Mucosa of descending colon (tissue), 3 donors: ENCODE measurements around the gene RHOH. TPM values are rescaled to one million over a fixed set of nuclear protein-coding genes. Genes with fewer than 3 reads are reported as not detected.

Source experiments
- ATAC-seq: fragments of 200-7000 bp; cut with Tn5 transposase; one replicate; pipeline ENCODE4 v1.9.1; 2020; ENCODE audit warnings: mild to moderate bottlenecking, moderate library complexity
- DNase-seq, 3 donors: peaks; one replicate each; pipeline ENCODE4 v3.0.0-alpha.2; 2020
- H3K36me3 ChIP-seq: fragments of 200-600 bp; one replicate; pipeline ENCODE4 v1.8.0; 2021; ENCODE audit warnings: low read depth, mild to moderate bottlenecking
- H3K4me1 ChIP-seq: fragments of 200-600 bp; one replicate; pipeline ENCODE4 v1.8.0; 2021; ENCODE audit warnings: low read depth, mild to moderate bottlenecking
- H3K4me3 ChIP-seq: fragments of 200-600 bp; one replicate; pipeline ENCODE4 v1.8.0; 2021; ENCODE audit warnings: mild to moderate bottlenecking
- H3K9me3 ChIP-seq: fragments of 200-600 bp; one replicate; pipeline ENCODE4 v1.8.0; 2021; ENCODE audit warnings: mild to moderate bottlenecking
- intact Hi-C, 2 donors: fragments of 100-400 bp; cut with DNase I in 1 of 2; cut with micrococcal nuclease in 1 of 2; formaldehyde crosslinking; loops; one replicate each; pipeline versions ENCODE4 v1.11.0 to v1.11.1; 2022; cut with DNase I, micrococcal nuclease
- total RNA-seq, 3 donors: library from RNA; stranded (reverse); fragmentation: NEBNext Ultra II Directional in 2 of 3; extraction: Animal tissue kit (Norgen Biotek cat#: 25700) in 2 of 3; gene quantifications; one replicate each; pipeline versions ENCODE4 v1.2.1 to v1.2.4, GENCODE V29; 2021 to 2023
- TF ChIP-seq, protein P1 (sequence below): fragments of 200-600 bp; IDR thresholded peaks from one replicate; pipeline ENCODE4 v1.8.0; 2022; ENCODE audit warnings: antibody characterized with exemption, mild to moderate bottlenecking
- donor health status: DM: no; HTN: no; CAD: no; lungs with moderate emphysema.
- donor health status: DM: no; HTN: no; CAD: no.
- donor health status: DM: no; HTN: yes; CAD: no.

The RHOH gene
- total RNA-seq, 3 donors from 2014 or later: 1.9 to 5.8 (median 2.8) TPM

GRCh38 chr4:40243386-40243948, 46.6 kb downstream of the RHOH start:
- Histone ChIP-seq H3K4me1 (no peaks in the 10 kb centered on the region), H3K36me3 (no peaks in the 10 kb centered on the region), H3K9me3 (no peaks in the 10 kb centered on the region), H3K4me3 (no peak overlapping the region)
- intact Hi-C loops: no loop called here
- DNase-seq (no peak), ATAC-seq (peak; percentile 7)
- TF ChIP-seq, protein P1, sequence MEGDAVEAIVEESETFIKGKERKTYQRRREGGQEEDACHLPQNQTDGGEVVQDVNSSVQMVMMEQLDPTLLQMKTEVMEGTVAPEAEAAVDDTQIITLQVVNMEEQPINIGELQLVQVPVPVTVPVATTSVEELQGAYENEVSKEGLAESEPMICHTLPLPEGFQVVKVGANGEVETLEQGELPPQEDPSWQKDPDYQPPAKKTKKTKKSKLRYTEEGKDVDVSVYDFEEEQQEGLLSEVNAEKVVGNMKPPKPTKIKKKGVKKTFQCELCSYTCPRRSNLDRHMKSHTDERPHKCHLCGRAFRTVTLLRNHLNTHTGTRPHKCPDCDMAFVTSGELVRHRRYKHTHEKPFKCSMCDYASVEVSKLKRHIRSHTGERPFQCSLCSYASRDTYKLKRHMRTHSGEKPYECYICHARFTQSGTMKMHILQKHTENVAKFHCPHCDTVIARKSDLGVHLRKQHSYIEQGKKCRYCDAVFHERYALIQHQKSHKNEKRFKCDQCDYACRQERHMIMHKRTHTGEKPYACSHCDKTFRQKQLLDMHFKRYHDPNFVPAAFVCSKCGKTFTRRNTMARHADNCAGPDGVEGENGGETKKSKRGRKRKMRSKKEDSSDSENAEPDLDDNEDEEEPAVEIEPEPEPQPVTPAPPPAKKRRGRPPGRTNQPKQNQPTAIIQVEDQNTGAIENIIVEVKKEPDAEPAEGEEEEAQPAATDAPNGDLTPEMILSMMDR: no peak

DNA sequence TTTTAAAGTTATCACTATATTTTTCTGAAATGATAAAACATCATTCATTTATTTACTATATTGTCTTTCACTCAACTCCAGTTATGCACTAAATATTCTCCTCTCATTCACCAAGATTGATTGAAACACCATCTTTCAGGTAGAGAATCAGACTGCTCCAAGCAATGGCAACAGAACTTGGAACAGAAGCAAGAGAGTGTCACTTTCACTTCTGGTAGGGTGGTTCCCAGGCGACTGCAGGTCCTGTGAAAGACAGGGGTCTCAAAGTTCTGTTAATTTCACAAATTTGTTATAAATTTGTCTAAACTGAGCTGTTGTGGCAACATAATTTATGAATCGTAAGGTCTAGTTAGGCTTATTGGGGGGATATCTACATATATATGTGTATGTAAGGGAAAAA, 47.8 kb downstream of the RHOH start:
- H3K4me3 ChIP-seq: no peak overlapping the region
- no peaks in the 10 kb centered on the region for H3K36me3 ChIP-seq
- TF ChIP-seq, protein P1: no peak
- intact Hi-C loops: no loop called here
- no peaks in the 10 kb centered on the region for H3K9me3 ChIP-seq
- no peak for DNase-seq
- ATAC-seq: no peak
- H3K4me1 ChIP-seq: no peaks in the 10 kb centered on the region

GRCh38 chr4:40245550-40245949, 48.7 kb downstream of the RHOH start:
- ATAC-seq: no peak
- TF ChIP-seq, protein P1: no peak
- no peaks in the 10 kb centered on the region for H3K36me3 ChIP-seq

GRCh38 chr4:40246011-40246900, 49.4 kb downstream of the RHOH start:
- Histone ChIP-seq H3K9me3 (no peaks in the 10 kb centered on the region), H3K4me3 (no peak overlapping the region), H3K4me1 (no peaks in the 10 kb centered on the region), H3K36me3 (no peaks in the 10 kb centered on the region)
- DNase-seq: no peak
- intact Hi-C loops: no loop called here
- TF ChIP-seq, protein P1: no peak
- peak; percentile 7 for ATAC-seq

More at GRCh38 chr4:40245550-40245949, 48.7 kb downstream of the RHOH start:
- Histone ChIP-seq H3K9me3 (no peaks in the 10 kb centered on the region), H3K4me3 (no peak overlapping the region), H3K4me1 (no peaks in the 10 kb centered on the region)
- no peak for DNase-seq
- intact Hi-C loops: no loop called here

DNA sequence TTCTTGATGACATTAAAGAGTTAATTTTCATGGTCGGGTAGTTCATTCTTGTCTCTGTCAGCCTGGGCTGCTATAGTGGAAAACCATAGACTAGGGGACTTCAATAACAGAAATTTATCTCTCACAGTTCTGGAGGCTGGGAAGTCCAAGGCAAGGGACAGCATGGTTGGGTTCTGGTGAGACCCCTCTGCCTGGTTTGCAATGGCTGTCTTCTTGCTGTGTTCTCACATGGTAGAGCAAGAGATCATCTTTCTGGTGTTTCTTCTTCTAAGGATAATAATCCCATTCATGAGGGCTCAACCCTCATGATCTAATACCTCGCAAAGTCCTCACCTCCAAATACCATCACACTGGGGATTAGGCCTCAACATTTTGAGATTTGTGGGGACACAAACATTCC, 50.1 kb downstream of the RHOH start:
- H3K9me3 ChIP-seq: no peaks in the 10 kb centered on the region
- no peak overlapping the region for H3K4me3 ChIP-seq
- no peak for DNase-seq
- no peak for ATAC-seq
- intact Hi-C loops: no loop called here
- H3K36me3 ChIP-seq: no peaks in the 10 kb centered on the region
- TF ChIP-seq, protein P1: no peak
- H3K4me1 ChIP-seq: no peaks in the 10 kb centered on the region
